SK-MEL-5 (cell line): ENCODE measurements around the gene GALNTL6. TPM values are rescaled to one million over a fixed set of nuclear protein-coding genes. Genes with fewer than 3 reads are reported as not detected.

ENCODE experiments used
- DNase-seq: peaks from one replicate; pipeline ENCODE4 v3.0.0-alpha.2; 2016; ENCODE audit warnings: low read depth, low spot score
- in situ Hi-C: cut with HindIII; loops from 2 replicates; pipeline ENCODE4 v1.10.0; 2016; ENCODE audit warnings: low sequenced_read_pairs, high pct_unique_total_duplicates, low pct_unique_long_range_greater_than_20kb
- total RNA-seq: library from RNA; depleted of rRNA; stranded (reverse); fragments of >200 nt; shearing (Covaris generic); gene quantifications from 2 replicates; pipeline ENCODE4 v1.2.3, GENCODE V29; 2014

GALNTL6 gene
- total RNA-seq, 1 experiment from 2014 or later: 2.4 TPM

DNA sequence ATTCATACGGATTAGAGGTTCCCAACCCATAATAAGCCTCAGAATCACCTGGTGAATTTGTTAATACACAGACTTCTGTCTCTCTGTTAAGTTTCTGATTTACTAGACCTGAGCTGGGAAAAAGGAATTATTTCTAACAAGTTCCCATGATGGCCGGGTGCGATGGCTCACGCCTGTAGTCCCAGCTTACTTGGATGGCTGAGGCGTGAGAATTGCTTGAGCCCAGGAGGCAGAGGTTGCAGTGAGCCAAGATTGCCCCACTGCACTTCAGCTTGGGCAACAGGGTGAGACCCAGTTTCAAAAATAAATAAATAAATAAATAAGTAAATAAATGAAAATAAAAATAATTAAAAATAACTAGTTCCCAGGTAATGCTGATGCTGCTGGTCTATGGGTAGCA is 412.3 kb downstream of the GALNTL6 start:
- no peak for DNase-seq
- in situ Hi-C loops: no loop called here

DNA sequence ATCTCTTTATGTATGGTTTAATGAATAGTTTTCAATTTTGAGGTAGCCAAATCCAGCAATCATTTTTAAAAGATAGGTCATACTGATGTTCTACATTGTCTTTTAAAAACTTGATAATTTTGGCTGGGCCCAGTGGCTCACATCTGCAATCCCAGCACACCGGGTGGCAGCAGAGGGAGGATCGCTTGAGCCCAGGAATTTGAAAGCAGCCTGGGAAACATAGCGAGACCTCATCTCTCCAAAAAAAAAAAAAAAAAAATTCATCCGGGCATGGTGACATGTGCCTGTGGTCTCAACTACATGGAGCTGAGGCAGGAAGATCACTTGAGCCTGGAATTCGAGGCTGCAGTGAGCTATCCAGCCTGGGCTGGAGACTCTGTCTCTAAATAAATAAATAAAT is 419.8 kb downstream of the GALNTL6 start:
- peak; percentile 9 for DNase-seq

DNA sequence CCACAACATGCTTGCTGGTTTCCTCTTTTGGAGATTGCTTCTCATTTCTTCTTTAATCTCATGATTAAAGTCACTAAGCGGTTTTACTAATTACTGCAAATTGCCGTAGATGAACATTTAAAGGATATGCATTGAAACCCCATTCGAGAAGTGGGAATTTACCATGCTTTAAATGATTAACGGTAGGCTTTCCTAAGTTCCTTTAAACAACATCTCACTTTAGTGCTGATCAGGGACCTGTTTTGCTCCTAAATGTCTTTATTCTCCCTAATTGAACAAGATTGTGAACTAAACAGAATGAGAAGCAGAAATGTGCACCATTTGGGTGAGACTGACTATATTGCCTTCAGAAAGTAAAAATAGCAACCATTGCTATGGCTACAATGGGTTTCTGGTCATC is 430.3 kb downstream of the GALNTL6 start:
- in situ Hi-C loops: no loop called here

More for the DNA sequence above, 419.8 kb downstream of the GALNTL6 start:
- in situ Hi-C loops: no loop called here

DNA sequence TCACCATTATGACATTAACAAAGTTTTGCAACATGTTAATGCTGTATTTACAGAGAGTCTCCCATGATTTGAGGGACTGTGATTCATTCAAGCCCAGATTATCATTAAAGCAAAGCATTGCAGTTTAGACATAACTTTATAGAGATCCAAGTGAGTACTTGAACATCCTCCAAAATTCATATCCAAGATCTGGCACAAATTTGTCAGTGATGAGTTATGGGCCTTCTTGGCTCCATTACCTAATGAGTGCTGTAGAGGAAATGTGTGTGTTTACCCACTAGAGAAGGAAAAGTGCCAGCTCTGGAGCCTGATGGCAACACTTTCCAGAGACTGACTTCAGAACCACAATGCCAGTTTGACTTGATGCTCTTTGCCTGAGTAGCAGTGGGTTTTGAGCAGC is 432.3 kb downstream of the GALNTL6 start:
- in situ Hi-C loops: no loop called here
- DNase-seq: no peak

More for the DNA sequence above, 430.3 kb downstream of the GALNTL6 start:
- no peak for DNase-seq

DNA sequence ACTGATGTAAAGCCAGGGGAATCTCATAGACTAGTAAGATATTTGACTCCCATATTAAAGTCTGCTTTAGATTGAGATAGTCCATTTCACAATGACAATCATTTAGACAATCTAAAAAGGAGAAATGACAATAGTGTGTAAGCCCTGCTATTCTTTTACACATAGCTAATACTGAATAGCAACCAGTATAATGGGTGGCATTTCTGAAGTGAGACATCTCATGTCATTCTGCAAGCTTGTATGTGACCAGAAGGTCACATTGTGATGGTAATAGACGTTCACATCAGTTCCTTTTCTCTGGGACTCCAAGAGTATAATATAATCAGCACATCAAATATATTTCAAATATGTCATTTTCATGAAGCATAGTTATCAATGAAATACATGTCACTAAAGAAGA is 440.2 kb downstream of the GALNTL6 start:
- DNase-seq: no peak
- in situ Hi-C loops: no loop called here

DNA sequence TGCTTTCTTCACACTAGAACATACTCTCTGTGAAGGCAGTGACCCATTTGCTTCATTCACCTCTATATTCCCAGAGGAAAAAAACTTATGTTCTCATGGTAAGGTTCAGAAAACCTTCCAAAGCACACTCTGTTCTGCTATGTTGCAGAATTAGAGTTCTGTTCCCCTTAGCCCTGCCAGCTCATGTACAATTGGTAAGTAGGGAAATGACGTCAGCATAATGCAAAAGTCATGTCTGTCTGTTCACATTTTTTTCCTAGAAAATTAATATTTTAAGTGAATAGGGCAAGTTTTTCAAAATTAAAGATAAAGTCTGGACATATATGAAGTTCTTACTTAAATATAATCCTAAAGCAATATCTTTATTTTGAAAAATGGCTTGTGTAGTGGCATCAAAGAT is 443.6 kb downstream of the GALNTL6 start:
- DNase-seq: no peak
- in situ Hi-C loops: no loop called here

DNA sequence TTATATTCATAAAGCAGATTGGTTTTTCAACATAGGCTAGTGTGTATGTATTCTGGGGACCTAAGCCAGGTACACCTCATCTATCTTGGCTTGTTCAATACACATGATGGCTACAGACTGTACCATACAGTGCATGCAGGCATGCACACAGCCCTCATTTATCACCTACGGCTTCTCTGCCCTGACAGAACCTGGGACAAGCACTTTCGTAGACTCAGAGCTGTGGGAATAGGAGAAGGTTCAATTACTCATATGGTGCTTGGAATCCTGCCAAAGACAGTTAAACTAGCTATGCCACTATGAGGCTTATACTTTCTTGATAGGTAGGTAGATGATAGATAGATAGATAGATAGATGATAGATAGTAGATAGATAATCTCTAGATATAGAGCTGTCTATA is 457.2 kb downstream of the GALNTL6 start:
- no peak for DNase-seq
- in situ Hi-C loops: no loop called here

DNA sequence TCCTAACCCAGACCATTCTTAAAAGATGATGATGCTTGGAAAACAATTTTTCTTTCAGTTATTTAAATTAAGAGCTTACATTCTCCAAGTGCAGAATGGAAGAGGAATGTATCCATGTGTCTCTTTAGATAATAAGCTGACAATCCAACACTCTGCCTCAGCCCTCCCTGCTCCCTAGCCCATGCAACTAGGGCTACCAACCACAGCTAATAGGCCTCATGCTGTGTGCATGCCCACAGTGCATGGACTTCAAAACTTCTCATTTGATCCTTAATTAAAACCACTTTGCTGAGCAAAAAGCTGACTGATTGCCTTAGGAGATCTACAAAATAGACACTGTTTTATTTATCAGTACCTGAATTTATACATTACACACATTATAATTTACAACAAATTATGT is 473.9 kb downstream of the GALNTL6 start:
- no peak for DNase-seq
- in situ Hi-C loops: no loop called here

DNA sequence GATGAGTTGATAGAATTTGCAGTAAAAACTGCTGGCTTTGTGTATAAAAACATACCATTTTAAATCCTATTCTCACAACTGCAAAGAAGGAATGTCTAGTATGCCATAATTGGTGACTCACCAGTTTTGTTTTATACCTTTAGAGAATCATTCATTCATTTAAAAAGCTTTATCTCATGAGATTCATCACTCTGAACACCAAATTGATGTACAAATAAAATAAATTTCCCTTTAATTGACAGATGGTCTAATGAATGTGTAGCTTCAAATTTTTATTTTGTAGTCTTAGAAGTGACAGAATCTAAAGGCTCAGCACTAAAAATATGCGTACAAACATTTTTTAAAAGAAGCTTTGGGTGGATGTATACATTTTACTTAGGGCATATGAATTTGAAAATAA is 492.5 kb downstream of the GALNTL6 start:
- no peak for DNase-seq
- in situ Hi-C loops: no loop called here

DNA sequence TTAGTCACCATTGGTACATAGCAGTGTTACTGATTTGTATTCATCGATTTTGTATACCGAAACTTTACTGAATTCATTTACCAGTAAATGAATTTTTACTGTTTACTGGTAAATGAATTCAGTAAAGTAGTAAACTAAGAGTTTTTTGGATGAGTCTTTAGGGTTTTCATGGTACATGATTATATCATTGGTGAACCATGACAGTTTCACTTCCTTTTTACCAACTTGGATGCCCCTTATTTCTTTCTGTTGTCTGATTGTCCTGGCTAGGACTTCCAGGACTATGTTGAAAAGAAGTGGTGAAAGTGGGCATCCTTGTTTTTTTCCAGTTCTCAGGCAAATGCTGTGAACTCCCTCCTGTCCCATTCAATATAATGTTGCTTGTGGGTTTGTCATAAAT is 494.9 kb downstream of the GALNTL6 start:
- in situ Hi-C loops: no loop called here
- no peak for DNase-seq

DNA sequence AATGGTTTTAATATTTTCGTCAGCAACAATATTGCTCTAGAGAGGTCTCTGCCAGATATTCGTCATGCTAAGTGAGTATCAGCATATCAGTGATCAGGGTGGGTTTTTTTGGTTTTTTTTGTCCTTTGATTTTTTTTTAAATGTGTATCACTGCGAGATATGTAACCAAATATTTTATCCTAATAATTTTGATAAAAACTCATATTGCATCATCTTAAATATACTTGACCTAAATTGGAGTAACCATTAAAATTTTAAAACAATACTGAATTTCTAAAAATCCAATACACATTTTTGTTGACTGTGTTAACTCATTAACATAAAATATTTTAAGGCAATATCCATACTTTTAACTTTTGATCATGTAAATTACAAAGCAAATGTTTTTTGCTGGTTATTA is 498.5 kb downstream of the GALNTL6 start:
- no peak for DNase-seq
- in situ Hi-C loops: no loop called here

DNA sequence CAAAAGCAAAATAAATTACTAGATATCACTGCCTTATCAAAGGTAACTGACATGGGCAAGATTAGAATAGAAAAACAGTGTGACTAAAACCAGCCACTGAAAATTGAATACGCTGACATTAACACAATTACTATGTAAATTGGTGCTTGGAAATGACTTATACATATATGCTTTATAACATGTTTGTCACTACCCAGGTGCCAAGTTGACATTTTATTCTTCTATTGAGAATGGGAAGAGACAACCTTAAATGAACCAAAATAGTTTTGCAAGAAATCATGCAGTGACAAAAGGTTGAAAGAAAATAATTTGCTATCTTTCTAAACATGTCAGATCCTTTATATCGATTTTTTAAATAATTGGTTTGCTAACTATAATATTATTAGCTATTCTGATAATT is 510.1 kb downstream of the GALNTL6 start:
- no peak for DNase-seq
- in situ Hi-C loops: no loop called here

DNA sequence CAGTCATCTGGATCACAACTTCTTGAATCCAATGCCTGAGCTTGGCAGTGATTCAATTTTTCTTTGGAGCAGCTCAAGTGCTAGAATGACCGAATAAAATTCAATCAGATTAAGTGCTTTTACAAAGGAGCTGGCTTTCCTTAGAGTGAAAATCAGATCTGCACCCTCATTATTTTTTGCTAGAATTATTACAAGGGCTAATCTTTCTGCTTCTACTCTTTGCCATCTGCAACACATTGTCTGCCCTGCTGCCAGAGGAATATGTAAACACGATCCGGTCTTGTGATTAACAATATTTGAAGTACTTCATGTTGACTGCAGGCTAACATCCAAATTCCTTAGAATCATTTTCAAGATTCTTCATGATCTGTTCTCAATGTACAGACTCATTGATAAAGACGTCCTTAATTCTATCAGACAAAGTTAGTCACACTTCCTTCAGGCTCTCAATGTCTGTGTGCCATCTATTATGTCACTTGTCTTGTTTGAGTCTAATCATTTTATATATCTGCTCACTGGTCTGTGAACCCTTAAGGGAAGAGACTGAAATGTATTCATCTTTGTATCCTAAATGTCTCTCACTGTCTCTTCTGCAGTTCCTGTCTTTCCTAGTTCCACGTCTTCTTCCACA is 531.2 kb downstream of the GALNTL6 start:
- in situ Hi-C loops: no loop called here
- DNase-seq: no peak

DNA sequence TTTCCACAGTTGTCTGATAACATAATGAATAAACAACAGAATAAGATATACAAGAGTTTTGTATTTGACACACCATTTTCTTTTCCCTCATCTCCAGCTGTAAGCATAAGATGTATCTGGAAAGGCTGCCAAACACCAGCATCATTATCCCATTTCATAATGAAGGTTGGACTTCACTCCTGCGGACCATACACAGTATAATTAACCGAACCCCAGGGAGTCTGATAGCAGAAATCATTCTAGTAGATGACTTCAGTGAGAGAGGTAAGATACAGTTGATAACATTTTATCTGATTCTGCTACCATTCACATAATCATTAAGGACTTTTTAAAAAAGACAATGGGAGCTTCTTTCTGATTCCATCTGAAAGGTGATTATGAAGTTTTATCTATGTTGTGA is 535.2 kb downstream of the GALNTL6 start:
- no peak for DNase-seq
- in situ Hi-C loops: no loop called here

DNA sequence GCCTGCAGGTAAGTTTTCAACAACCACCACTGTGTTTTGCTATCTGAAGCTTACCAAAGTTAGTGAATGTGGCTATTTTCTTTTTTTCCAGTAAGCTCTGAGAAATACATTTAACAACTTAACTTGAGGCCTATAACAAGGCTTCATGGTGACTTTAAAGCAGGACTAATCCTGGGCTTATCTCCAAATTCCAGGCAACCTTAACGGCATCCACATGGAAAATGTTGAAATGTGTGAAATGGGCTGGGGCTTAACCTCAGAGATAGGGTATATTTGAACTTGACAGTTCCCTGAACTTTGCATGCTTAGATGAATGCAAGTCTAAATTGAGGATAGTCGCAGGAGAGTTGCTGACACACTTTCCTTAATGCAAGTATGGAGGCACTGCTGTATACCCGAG is 539.2 kb downstream of the GALNTL6 start:
- in situ Hi-C loops: no loop called here
- no peak for DNase-seq

DNA sequence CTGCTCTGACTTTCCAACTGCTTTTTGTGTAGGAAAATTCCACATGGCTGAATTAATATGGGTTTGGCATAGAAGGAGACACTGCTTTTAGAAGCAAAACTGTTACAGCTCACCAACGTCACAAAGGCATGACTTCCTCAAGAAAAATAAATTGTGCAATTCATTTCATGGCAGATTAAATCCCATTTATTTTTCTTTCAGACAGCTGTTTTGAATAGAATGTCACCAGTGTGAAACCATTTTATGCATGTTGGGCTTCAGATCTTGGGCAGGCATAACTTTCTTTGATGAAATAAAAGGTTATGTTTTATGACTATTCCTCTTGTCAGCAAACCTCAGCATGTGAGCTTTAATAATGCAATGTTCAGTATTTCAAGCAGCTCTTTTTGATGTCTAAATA is 542.8 kb downstream of the GALNTL6 start:
- in situ Hi-C loops: no loop called here

DNA sequence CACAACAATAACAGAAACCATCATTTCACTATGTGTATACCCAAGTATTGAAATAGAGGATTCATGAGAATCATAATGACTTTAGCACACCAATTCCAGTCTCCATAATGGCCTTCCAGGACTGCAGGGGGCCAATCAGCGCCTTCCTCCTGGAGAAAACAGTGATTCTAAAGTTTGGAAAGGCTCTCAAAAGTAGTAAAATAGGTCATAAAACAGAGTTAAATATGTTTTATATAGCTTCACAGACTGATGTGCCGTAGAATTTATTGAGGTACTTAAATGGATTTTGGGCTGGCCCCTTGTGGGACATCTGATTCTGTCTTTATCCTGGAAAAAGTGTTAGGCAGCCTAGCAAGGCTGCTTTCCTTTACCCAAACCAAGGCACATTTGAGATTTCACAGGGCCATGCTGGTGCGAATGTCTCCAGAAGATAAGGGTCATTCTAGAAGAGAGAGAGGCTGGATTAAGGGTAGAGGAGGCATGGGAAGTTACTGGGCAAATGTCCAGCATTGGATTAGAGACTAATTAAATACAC is 543.9 kb downstream of the GALNTL6 start:
- in situ Hi-C loops: no loop called here

More for the DNA sequence above, 542.8 kb downstream of the GALNTL6 start:
- DNase-seq: peak; percentile 37

DNA sequence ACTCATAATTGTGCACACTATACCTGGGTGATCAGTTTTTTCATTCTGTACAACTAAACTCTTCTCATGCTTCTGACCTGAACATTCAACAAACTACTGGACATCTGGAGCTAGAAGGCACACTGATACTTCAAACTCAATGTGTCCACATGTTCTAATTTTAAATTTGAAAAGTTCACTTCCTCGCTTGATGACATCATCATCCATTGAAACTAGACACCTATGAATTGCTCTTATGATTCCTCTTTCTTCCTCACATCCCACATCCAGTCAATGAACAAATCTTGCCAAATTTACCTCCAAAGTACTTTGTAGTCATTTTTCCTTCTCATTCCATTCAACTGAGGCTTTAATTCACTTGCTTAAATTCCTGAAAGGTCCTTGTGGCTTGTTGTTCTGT is 549.4 kb downstream of the GALNTL6 start:
- in situ Hi-C loops: no loop called here
- no peak for DNase-seq

More for the DNA sequence above, 543.9 kb downstream of the GALNTL6 start:
- DNase-seq: no peak

DNA sequence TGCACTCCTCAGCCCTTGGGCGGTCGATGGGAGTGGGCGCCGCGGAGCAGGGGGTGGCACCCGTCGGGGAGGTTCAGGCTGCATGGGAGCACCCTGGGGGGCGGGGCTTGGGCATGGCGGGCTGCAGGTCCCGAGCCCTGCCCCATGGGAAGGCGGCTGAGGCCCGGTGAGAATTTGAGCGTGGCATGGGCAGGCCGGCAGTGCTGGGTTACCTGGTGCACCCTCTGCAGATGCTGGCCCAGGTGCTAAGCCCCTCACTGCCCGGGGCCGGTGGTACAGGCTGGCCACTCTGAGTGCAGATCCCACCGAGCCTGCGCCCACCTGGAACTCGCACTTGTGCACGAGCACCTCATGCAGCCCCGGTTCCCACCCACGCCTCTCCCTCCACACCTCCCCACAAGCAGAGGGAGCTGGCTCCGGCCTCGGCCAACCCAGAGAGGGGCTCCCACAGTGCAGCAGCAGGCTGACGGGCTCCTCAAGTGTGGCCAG is 556.3 kb downstream of the GALNTL6 start:
- in situ Hi-C loops: no loop called here
- no peak for DNase-seq
